Mucosa of rectum (tissue), 2 donors: ENCODE data around the gene DUSP16.
A peak's percentile ranks its signal among the peaks of the same experiment; 100 is the strongest.

Source experiments
- H3K27ac ChIP-seq, 2 donors: one replicate each; pipeline ENCODE4 v1.7.0; 2013; ENCODE audit warnings: inconsistent platforms in 2 of 2, low read depth in 2 of 2, low read length in 2 of 2
- H3K27me3 ChIP-seq, 2 donors: one replicate each; pipeline ENCODE4 v1.7.0; 2013; ENCODE audit warnings: low read length in 2 of 2; ENCODE audit not compliant: control insufficient read depth in 2 of 2, insufficient read depth in 2 of 2
- H3K36me3 ChIP-seq, 2 donors: one replicate each; pipeline ENCODE4 v1.7.0; 2013; ENCODE audit warnings: low read length in 2 of 2; ENCODE audit not compliant: control insufficient read depth in 2 of 2, insufficient read depth in 2 of 2
- H3K4me1 ChIP-seq, 2 donors: one replicate each; pipeline ENCODE4 v1.7.0; 2013; ENCODE audit warnings: low read length in 2 of 2, mild to moderate bottlenecking in 1 of 2; ENCODE audit not compliant: control insufficient read depth in 2 of 2, insufficient read depth in 2 of 2
- H3K4me3 ChIP-seq, 2 donors: one replicate each; pipeline ENCODE4 v1.7.0; 2013; ENCODE audit warnings: low read length in 2 of 2
- H3K9ac ChIP-seq, 2 donors: one replicate each; pipeline ENCODE4 v1.7.0; 2013; ENCODE audit warnings: low read length in 2 of 2, low read depth in 1 of 2, mild to moderate bottlenecking in 1 of 2
- H3K9me3 ChIP-seq, 2 donors: one replicate each; pipeline ENCODE4 v1.7.0; 2013; ENCODE audit warnings: low read length in 2 of 2; ENCODE audit not compliant: control insufficient read depth in 2 of 2
- donor health status: healthy.
- donor health status: Normal muscosa, but diverticular disease.

The DUSP16 gene

GRCh38 chr12:12539028-12539810 is 23.4 kb downstream of the DUSP16 start:
- no peaks in the 10 kb centered on the region for H3K9me3 ChIP-seq
- H3K4me3 ChIP-seq: no peak overlapping the region
- no peaks in the 10 kb centered on the region for H3K36me3 ChIP-seq
- peaks cover 9 to 14% of the 10 kb centered on the region in 2 donors for H3K4me1 ChIP-seq
- H3K27me3 ChIP-seq: no peaks in the 10 kb centered on the region
- peak overlapping the region; percentile 80 to 81 for H3K27ac ChIP-seq
- H3K9ac ChIP-seq: peak overlapping the region; percentile 24 to 31

- Histone ChIP-seq H3K9me3 (no peaks in the 10 kb centered on the region), H3K27me3 (no peaks in the 10 kb centered on the region), H3K4me3 (no peak overlapping the region), H3K4me1 (peaks cover 13 to 21% of the 10 kb centered on the region in 2 donors), H3K36me3 (no peaks in the 10 kb centered on the region), H3K27ac (peak overlapping the region; percentile 80 to 81), H3K9ac (no peak overlapping the region)
These were observed 24.1 kb downstream of the DUSP16 start for GRCh38 chr12:12538535-12538934.

GRCh38 chr12:12537421-12537820 is 25.2 kb downstream of the DUSP16 start:
- no peak overlapping the region for H3K27ac ChIP-seq
- no peaks in the 10 kb centered on the region for H3K27me3 ChIP-seq
- peaks cover 16 to 28% of the 10 kb centered on the region in 2 donors for H3K4me1 ChIP-seq
- no peak overlapping the region for H3K4me3 ChIP-seq
- H3K36me3 ChIP-seq: no peaks in the 10 kb centered on the region
- no peaks in the 10 kb centered on the region for H3K9me3 ChIP-seq
- no peak overlapping the region for H3K9ac ChIP-seq

- no peak overlapping the region for H3K4me3 ChIP-seq
- H3K27me3 ChIP-seq: no peaks in the 10 kb centered on the region
- peaks cover 19 to 33% of the 10 kb centered on the region in 2 donors for H3K4me1 ChIP-seq
- H3K9me3 ChIP-seq: no peaks in the 10 kb centered on the region
- H3K27ac ChIP-seq: no peak overlapping the region
- H3K36me3 ChIP-seq: no peaks in the 10 kb centered on the region
- H3K9ac ChIP-seq: no peak overlapping the region
These were observed 27.7 kb downstream of the DUSP16 start for GRCh38 chr12:12534975-12535374.

GRCh38 chr12:12534166-12534866 is 28.3 kb downstream of the DUSP16 start:
- Histone ChIP-seq H3K27ac (peak overlapping the region; percentile 62 to 66), H3K9ac (peak overlapping the region in 1 of 2 donors; percentile 28), H3K4me1 (peaks cover 16 to 39% of the 10 kb centered on the region in 2 donors), H3K36me3 (no peaks in the 10 kb centered on the region), H3K27me3 (no peaks in the 10 kb centered on the region), H3K9me3 (no peaks in the 10 kb centered on the region), H3K4me3 (no peak overlapping the region)

- Histone ChIP-seq H3K4me1 (peaks cover 21 to 39% of the 10 kb centered on the region in 2 donors), H3K9ac (peak overlapping the region; percentile 28 to 29), H3K9me3 (no peaks in the 10 kb centered on the region), H3K27me3 (no peaks in the 10 kb centered on the region), H3K4me3 (no peak overlapping the region), H3K27ac (peak overlapping the region; percentile 62 to 66), H3K36me3 (no peaks in the 10 kb centered on the region)
These were observed 29.3 kb downstream of the DUSP16 start for GRCh38 chr12:12533238-12533829.

- Histone ChIP-seq H3K27ac (no peak overlapping the region), H3K4me1 (peaks cover 29 to 51% of the 10 kb centered on the region in 2 donors)
These were observed 31.5 kb downstream of the DUSP16 start for GRCh38 chr12:12531194-12531593.

GRCh38 chr12:12529783-12530421 is 32.8 kb downstream of the DUSP16 start:
- Histone ChIP-seq H3K36me3 (no peaks in the 10 kb centered on the region), H3K27ac (peak overlapping the region; percentile 10 to 14), H3K4me3 (no peak overlapping the region), H3K9ac (no peak overlapping the region), H3K4me1 (peaks cover 24 to 51% of the 10 kb centered on the region in 2 donors), H3K27me3 (no peaks in the 10 kb centered on the region), H3K9me3 (no peaks in the 10 kb centered on the region)

More at GRCh38 chr12:12531194-12531593, 31.5 kb downstream of the DUSP16 start:
- H3K9ac ChIP-seq: no peak overlapping the region
- H3K36me3 ChIP-seq: no peaks in the 10 kb centered on the region
- no peak overlapping the region for H3K4me3 ChIP-seq
- no peaks in the 10 kb centered on the region for H3K27me3 ChIP-seq
- H3K9me3 ChIP-seq: no peaks in the 10 kb centered on the region

- Histone ChIP-seq H3K4me1 (peaks cover 26 to 47% of the 10 kb centered on the region in 2 donors), H3K4me3 (no peak overlapping the region), H3K27ac (peak overlapping the region; percentile 46 to 62), H3K27me3 (no peaks in the 10 kb centered on the region), H3K9ac (no peak overlapping the region), H3K36me3 (no peaks in the 10 kb centered on the region), H3K9me3 (no peaks in the 10 kb centered on the region)
These were observed 34.0 kb downstream of the DUSP16 start for GRCh38 chr12:12528361-12529270.
